GM12801 (cell line): ENCODE data around the gene PSME2.

ENCODE experiments used
- TF ChIP-seq, protein P1 (sequence below): IDR thresholded peaks from one replicate; pipeline ENCODE4 v1.5.1; 2011; ENCODE audit warnings: control low read depth; ENCODE audit not compliant: insufficient read length; ENCODE audit errors: extremely low read depth

PSME2 gene

DNA sequence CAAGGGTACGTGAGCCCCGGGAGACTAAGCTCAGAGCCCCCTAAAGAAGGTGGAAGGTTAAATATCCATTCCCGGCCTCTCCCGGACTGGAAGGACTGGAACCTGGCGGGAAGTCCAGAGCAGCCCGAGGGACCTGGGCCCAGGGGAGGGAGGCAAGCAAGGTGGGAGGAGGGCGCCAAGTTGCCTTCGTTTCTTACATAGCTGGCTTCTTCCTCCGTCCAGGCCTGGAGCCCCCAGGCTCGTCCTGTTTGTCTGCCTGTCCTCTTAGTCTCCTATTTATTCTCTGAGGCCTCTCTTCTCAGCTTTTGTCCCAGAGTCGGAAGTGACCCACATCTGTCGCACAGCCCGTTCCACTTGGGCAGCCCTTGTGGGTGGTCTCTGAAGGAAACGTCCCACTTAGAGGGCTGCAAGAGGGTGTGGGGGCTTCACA lies 51.6 kb downstream of the PSME2 start:
- TF ChIP-seq, protein P1, sequence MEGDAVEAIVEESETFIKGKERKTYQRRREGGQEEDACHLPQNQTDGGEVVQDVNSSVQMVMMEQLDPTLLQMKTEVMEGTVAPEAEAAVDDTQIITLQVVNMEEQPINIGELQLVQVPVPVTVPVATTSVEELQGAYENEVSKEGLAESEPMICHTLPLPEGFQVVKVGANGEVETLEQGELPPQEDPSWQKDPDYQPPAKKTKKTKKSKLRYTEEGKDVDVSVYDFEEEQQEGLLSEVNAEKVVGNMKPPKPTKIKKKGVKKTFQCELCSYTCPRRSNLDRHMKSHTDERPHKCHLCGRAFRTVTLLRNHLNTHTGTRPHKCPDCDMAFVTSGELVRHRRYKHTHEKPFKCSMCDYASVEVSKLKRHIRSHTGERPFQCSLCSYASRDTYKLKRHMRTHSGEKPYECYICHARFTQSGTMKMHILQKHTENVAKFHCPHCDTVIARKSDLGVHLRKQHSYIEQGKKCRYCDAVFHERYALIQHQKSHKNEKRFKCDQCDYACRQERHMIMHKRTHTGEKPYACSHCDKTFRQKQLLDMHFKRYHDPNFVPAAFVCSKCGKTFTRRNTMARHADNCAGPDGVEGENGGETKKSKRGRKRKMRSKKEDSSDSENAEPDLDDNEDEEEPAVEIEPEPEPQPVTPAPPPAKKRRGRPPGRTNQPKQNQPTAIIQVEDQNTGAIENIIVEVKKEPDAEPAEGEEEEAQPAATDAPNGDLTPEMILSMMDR, result no peak

DNA sequence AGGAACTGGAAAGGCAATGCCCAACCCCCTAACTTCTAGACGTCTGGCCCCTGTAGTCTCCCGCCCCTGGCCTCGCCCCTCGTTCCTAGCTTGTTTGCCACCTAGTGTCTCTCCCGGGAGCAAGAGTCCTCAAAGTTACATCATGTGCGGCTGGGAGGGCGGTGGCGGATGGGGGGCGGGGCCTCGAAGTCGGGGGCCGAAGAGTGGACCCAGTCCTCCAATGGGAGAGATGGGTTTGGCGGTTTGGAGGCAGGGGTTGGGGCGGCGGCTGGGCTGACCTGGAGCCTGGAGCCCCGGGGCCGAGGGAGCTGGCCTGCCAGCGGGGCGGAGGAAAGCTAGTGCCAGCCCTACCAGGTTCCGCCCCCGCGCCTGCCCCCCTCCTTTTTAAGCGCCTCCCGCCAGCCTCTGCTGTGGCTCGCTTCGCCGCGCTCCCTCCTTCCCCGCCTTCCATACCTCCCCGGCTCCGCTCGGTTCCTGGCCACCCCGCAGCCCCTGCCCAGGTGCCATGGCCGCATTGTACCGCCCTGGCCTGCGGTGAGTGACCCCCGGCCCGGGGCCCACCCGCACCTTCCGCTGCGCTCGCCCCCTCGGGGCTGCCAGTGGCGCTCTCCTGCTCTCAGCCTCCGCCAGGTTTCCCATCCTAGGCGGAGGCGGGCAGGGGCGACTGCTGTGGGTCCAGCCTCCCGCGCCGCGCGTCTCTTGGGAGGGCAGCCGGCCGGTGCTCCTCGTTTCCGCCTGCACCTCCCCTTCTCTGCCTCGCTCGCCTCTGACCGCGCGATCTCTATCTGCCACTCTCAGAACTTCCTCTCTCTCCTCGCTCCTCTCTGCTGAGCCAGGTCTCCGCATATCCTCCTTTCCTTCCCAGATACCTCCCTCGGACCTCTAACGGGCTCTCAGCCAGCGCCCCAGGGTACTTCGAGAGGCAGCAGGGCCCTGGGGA lies 52.2 kb downstream of the PSME2 start, which contains the start of gene PCK2:
Gene PCK2 (plus strand): TSS at position 411 of the 940 bp plus-strand sequence. CDS start 95 bp downstream, at position 506.
- TF ChIP-seq, protein P1, result no peak
